K562 (cell line): Measurements from ENCODE around the gene PGS1. TPM values are rescaled to one million over a fixed set of nuclear protein-coding genes. Genes with fewer than 3 reads are reported as not detected.
"Not testable (repeated sequence)": the region's sequence is repeated elsewhere in the genome, so short reads cannot be mapped to it uniquely, and the experiment has no call there.

Experiments used
- ATAC-seq: fragments of 200-7000 bp; cut with Tn5 transposase; 3 replicates; pipeline ENCODE4 v1.9.1; 2020; ENCODE audit warnings: moderate library complexity
- BruUV-seq: library from RNA; stranded (reverse); fragments of 400-500 nt; replicated peaks from 2 replicates; lab custom pipeline; 2021; lab: Mats Ljungman, UMichigan
- CTCF ChIA-PET: fragments of 300-600 bp; formaldehyde crosslinking; extraction: SDS; loops from one replicate; lab custom pipeline; 2021; ENCODE audit warnings: low intra/inter-chr PET ratio; lab: Yijun Ruan, JAX
- POLR2A ChIA-PET: fragments of 300-600, 350-650 bp; sonication (Branson Sonifier 250); formaldehyde crosslinking; extraction: SDS; loops from one replicate; lab custom pipeline; 2021; ENCODE audit warnings: antibody characterized with exemption, inconsistent platforms; lab: Yijun Ruan, JAX
- DNase-seq, 4 experiments: peaks; one replicate each; pipeline versions ENCODE4 v3.0.0 to v3.0.0-alpha.2; 2011 to 2018; ENCODE audit warnings: low spot score in 3 of 4, mixed read lengths in 3 of 4; ENCODE audit errors: extremely low read depth in 1 of 4
- FAIRE-seq: peaks from 2 replicates; lab custom pipeline; 2011; peaks lifted over from hg19 to GRCh38; lab: Jason Lieb, UNC
- H2AFZ ChIP-seq: 2 replicates; pipeline ENCODE4 v1.6.0; 2011; ENCODE audit warnings: low read depth, low read length, control low read depth, inconsistent platforms
- H3K27ac ChIP-seq: fragments of 200-600 bp; 3 replicates; pipeline ENCODE4 v1.8.0; 2011; ENCODE audit warnings: low read depth, mild to moderate bottlenecking, control low read depth, inconsistent platforms, low read length, moderate library complexity, mixed read lengths; ENCODE audit errors: extremely low read depth
- H3K27me3 ChIP-seq, 2 experiments: fragments of 300-600 bp in 1 of 2; 2 replicates in 1 of 2; 3 replicates in 1 of 2; pipeline versions ENCODE4 v1.6.0 to v1.8.0; 2011; ENCODE audit warnings: inconsistent platforms in 2 of 2, low read length in 2 of 2, mild to moderate bottlenecking in 1 of 2, mixed read lengths in 1 of 2, moderate library complexity in 1 of 2; ENCODE audit not compliant: control insufficient read depth in 2 of 2, insufficient read depth in 2 of 2
- H3K36me3 ChIP-seq: fragments of 300-600 bp; 3 replicates; pipeline ENCODE4 v1.8.0; 2011; ENCODE audit warnings: mild to moderate bottlenecking, low read length, inconsistent platforms; ENCODE audit not compliant: control insufficient read depth, insufficient read depth
- H3K4me1 ChIP-seq, 2 experiments: fragments of 200-600 bp in 1 of 2; replicated peaks in 1 of 2; 2 replicates in 1 of 2; 3 replicates in 1 of 2; pipeline versions ENCODE4 v1.5.1 to v1.8.0; 2011; ENCODE audit warnings: inconsistent platforms in 2 of 2, low read length in 2 of 2, mild to moderate bottlenecking in 1 of 2, mixed read lengths in 1 of 2, moderate library complexity in 1 of 2; ENCODE audit not compliant: control insufficient read depth in 2 of 2, insufficient read depth in 2 of 2
- H3K4me2 ChIP-seq: 2 replicates; pipeline ENCODE4 v1.6.1; 2011; ENCODE audit warnings: low read length, control low read depth, inconsistent platforms, mixed read lengths; ENCODE audit not compliant: insufficient read depth
- H3K4me3 ChIP-seq: fragments of 200-600 bp; sonication (generic), shearing (Covaris generic); 2 replicates; pipeline ENCODE4 v1.5.1; 2016; ENCODE audit warnings: control low read depth, inconsistent platforms
- H3K79me2 ChIP-seq: fragments of 200-600 bp; 3 replicates; pipeline ENCODE4 v1.8.0; 2011; ENCODE audit warnings: low read length, inconsistent platforms; ENCODE audit not compliant: control insufficient read depth, insufficient read depth
- H3K9ac ChIP-seq, 2 experiments: 2 replicates each; pipeline versions ENCODE4 v1.6.0 to v1.6.1; 2011; ENCODE audit warnings: low read depth in 2 of 2, low read length in 2 of 2, control low read depth in 1 of 2, inconsistent platforms in 1 of 2, mild to moderate bottlenecking in 1 of 2, mixed read lengths in 1 of 2; ENCODE audit not compliant: insufficient read depth in 1 of 2
- H3K9me1 ChIP-seq: one replicate; pipeline ENCODE4 v1.6.0; 2011; ENCODE audit warnings: inconsistent platforms, mild to moderate bottlenecking, low read length, moderate library complexity; ENCODE audit not compliant: control insufficient read depth, insufficient read depth
- H3K9me3 ChIP-seq: replicated peaks from 2 replicates; pipeline ENCODE4 v1.5.1; 2011; ENCODE audit warnings: low read depth, low read length, inconsistent platforms; ENCODE audit not compliant: control insufficient read depth, insufficient read depth
- H4K20me1 ChIP-seq: replicated peaks from 2 replicates; pipeline ENCODE4 v1.6.1; 2011; ENCODE audit warnings: low read length, inconsistent platforms, mixed read lengths; ENCODE audit not compliant: control insufficient read depth, insufficient read depth
- BRD9 ChIP-seq: fragments of 450-650 bp; IDR thresholded peaks from 2 replicates; pipeline ENCODE4 v1.6.1; 2018; ENCODE audit warnings: low read depth; ENCODE audit not compliant: partially characterized antibody
- EGR1 ChIP-seq: fragments of 450-650 bp; conservative IDR thresholded peaks from 2 replicates; pipeline ENCODE4 v1.6.1; 2017; ENCODE audit warnings: mild to moderate bottlenecking
- HCFC1 ChIP-seq: IDR thresholded peaks from 2 replicates; pipeline ENCODE4 v1.6.1; 2012; ENCODE audit warnings: low read depth, low read length, improper control_type of control experiment
- SREBF1 ChIP-seq: fragments of 150-350 bp; IDR thresholded peaks from 2 replicates; pipeline ENCODE4 v1.6.1; 2014; ENCODE audit warnings: antibody characterized with exemption, low read depth, low read length, borderline replicate concordance
- WGBS: fragments of 100-300 bp; shearing (Covaris generic); methylation state at CpG from one replicate; pipeline ENCODE4 v1.1.6; 2016; ENCODE audit warnings: low coverage, mixed read lengths; ENCODE audit not compliant: insufficient coverage; ENCODE audit errors: missing lambda C conversion rate; 5-methylcytosine and 5-hydroxymethylcytosine counted together
- in situ Hi-C: fragments of 300-500 bp; cut with MboI; formaldehyde crosslinking; loops from 4 replicates; pipeline ENCODE4 v1.15.0; 2018; ENCODE audit warnings: inconsistent platforms, mixed read lengths
- intact Hi-C: fragments of 100-400 bp; cut with micrococcal nuclease; formaldehyde crosslinking; loops from 2 replicates; pipeline ENCODE4 v1.14.2; 2022
- polyA plus RNA-seq, 8 experiments: library from polyadenylated mRNA; depleted of rRNA in 4 of 8; stranded (reverse) in 5 of 8; unstranded in 3 of 8; fragments of >200 nt; fragmentation: Nextera tagmentation in 2 of 8; fragmentation: Illumina TruSeq in 1 of 8; extraction: Ambion mirVana in 2 of 8; extraction: Trizol in 1 of 8; gene quantifications; 2 replicates each; pipeline versions ENCODE4 v1.2.1 to v1.2.3, GENCODE V29; 2011 to 2014; ENCODE audit warnings: inconsistent platforms in 1 of 8, missing spikeins in 1 of 8
- total RNA-seq, 7 experiments: library from RNA; depleted of rRNA in 6 of 7; stranded (reverse); fragments of >200 nt in 6 of 7; fragmentation: Illumina TruSeq in 2 of 7; extraction: Trizol in 2 of 7; gene quantifications; 2 replicates each; pipeline versions ENCODE4 v1.2.1 to v1.2.3, GENCODE V29; 2011 to 2021; ENCODE audit warnings: low replicate concordance in 1 of 7

The PGS1 gene
- total and polyA plus RNA-seq, 9 of the 15 experiments (the other 6 are each of a cell fraction or from before 2014, with no cell fraction given), result 1.3 to 39.4 (median 22.3) TPM

- WGBS, result 72% methylated on average over 11 of the region's 12 CpGs
- in situ Hi-C loops, FAIRE-seq, BruUV-seq, CTCF ChIA-PET, H3K4me2 ChIP-seq, H3K9ac ChIP-seq, intact Hi-C loops, H3K36me3 ChIP-seq, ATAC-seq, H4K20me1 ChIP-seq, POLR2A ChIA-PET, H3K9me1 ChIP-seq, H3K79me2 ChIP-seq, H2AFZ ChIP-seq, DNase-seq, H3K9me3 ChIP-seq, H3K27me3 ChIP-seq, H3K4me3 ChIP-seq, H3K27ac ChIP-seq: not testable (repeated sequence)
- TF ChIP-seq EGR1, result 0 out of 2 replicates have a peak, but pooled peaks have one; percentile 23
- H3K4me1 ChIP-seq, result peaks cover 0 to 11% of the 10 kb centered on the region in 2 experiments; a peak in 4 of 5 replicates
Observed at GRCh38 chr17:78331355-78331754, 47.1 kb upstream of the PGS1 start.

DNA sequence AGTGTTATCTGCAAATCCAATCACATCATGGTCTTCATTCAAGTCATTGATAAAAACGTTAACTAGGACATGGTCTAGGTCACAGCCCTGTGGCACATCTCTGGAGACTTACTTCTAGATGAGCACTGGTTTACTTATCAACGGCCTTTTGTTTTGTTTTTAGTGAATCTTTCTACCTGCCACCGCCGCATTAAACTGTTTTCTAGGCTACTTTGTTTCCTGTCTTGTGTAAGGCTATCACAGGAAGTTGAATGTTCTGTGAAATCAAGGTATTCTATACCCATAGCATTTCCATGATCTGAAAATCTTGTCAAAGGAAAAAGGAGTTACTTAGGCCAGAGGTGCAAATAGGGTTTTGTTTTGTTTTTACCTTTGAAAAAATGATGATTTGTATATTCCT is 45.5 kb upstream of the PGS1 start:
- Histone ChIP-seq H3K27me3 (no peaks in the 10 kb centered on the region), H3K27ac (no peak overlapping the region), H2AFZ (peak overlapping the region; percentile 34), H3K9me1 (no peaks in the 10 kb centered on the region), H3K9ac (no peak overlapping the region), H3K4me2 (no peak overlapping the region), H3K4me1 (peaks cover 0 to 11% of the 10 kb centered on the region in 2 experiments; a peak in 4 of 5 replicates), H3K79me2 (no peaks in the 10 kb centered on the region), H3K4me3 (no peak overlapping the region), H3K36me3 (no peaks in the 10 kb centered on the region), H3K9me3 (no peaks in the 10 kb centered on the region), H4K20me1 (no peaks in the 10 kb centered on the region)
- WGBS, result 37% methylated on average over 4 of the region's 4 CpGs
- no TSS peak for BruUV-seq
- intact Hi-C loops, result no loop called here
- DNase-seq, result no peak
- ChIA-PET CTCF (no interaction called here), POLR2A (no interaction called here)
- no peak for ATAC-seq
- in situ Hi-C loops, result no loop called here
- TF ChIP-seq BRD9 (no peak), HCFC1 (no peak), SREBF1 (no peak)
- no peak for FAIRE-seq
